Fibroblast of mammary gland (primary cell): ENCODE results near the gene STARD8.
"Not testable (repeated sequence)": the region's sequence is repeated elsewhere in the genome, so short reads cannot be mapped to it uniquely, and the experiment has no call there.

Source experiments
- DNase-seq: peaks from one replicate; pipeline ENCODE4 v3.0.0-alpha.2; 2010; ENCODE audit warnings: low read depth
- H3K4me3 ChIP-seq: 2 replicates; pipeline ENCODE4 v1.5.1; 2011; ENCODE audit warnings: low read depth, mild to moderate bottlenecking, low read length, moderate library complexity; ENCODE audit not compliant: control insufficient read depth
- CTCF ChIP-seq: conservative IDR thresholded peaks from 2 replicates; pipeline ENCODE4 v1.5.1; 2011; ENCODE audit warnings: low read depth, low read length, inconsistent platforms; ENCODE audit not compliant: control insufficient read depth, insufficient read depth

STARD8 gene

GRCh38 chrX:68647156-68647957 lies at the start of gene STARD8:
STARD8 (plus strand) TSS chrX:68647666; CDS start chrX:68647883, 217 bp downstream.
- TF ChIP-seq CTCF = no peak
- peak within 1 kb of the TSS; percentile 36 for H3K4me3 ChIP-seq
- DNase-seq = peak; percentile 52

GRCh38 chrX:68598841-68599240 lies 48.6 kb upstream of the STARD8 start:
- no peak for TF ChIP-seq CTCF
- H3K4me3 ChIP-seq = no peak overlapping the region
- no peak for DNase-seq

- TF ChIP-seq CTCF = peak; percentile 73
- H3K4me3 ChIP-seq = no peak overlapping the region
- DNase-seq = peak; percentile 7
Measured at GRCh38 chrX:68599256-68600152, 48.0 kb upstream of the STARD8 start.

- H3K4me3 ChIP-seq, DNase-seq: not testable (repeated sequence)
Measured at GRCh38 chrX:68604216-68604615, 43.2 kb upstream of the STARD8 start.

GRCh38 chrX:68614733-68615132 lies 32.7 kb upstream of the STARD8 start:
- not testable (repeated sequence) for DNase-seq, H3K4me3 ChIP-seq

- H3K4me3 ChIP-seq = no peak overlapping the region
- DNase-seq = no peak
- no peak for TF ChIP-seq CTCF
Measured at GRCh38 chrX:68627986-68628385, 19.5 kb upstream of the STARD8 start.

- H3K4me3 ChIP-seq, DNase-seq: not testable (repeated sequence)
Measured at GRCh38 chrX:68629936-68630335, 17.5 kb upstream of the STARD8 start.

GRCh38 chrX:68631336-68631735 lies 16.1 kb upstream of the STARD8 start:
- no peak overlapping the region for H3K4me3 ChIP-seq
- DNase-seq = no peak
- TF ChIP-seq CTCF = no peak
